Tibial nerve (tissue), 4 donors: ENCODE measurements around the gene PGC. TPM values are rescaled to one million over a fixed set of nuclear protein-coding genes. Genes with fewer than 3 reads are reported as not detected.

ENCODE experiments used
- DNase-seq, 2 donors: peaks; one replicate each; pipeline ENCODE4 v3.0.0-alpha.2; 2019; ENCODE audit warnings: low spot score in 2 of 2
- H3K27ac ChIP-seq, 4 donors: fragments of 200-600 bp; sonication (generic) in 3 of 4; one replicate each; pipeline ENCODE4 v1.5.1; 2017 to 2019; ENCODE audit warnings: mild to moderate bottlenecking in 1 of 4
- H3K27me3 ChIP-seq, 2 donors: fragments of 200-600 bp; sonication (generic) in 1 of 2; one replicate each; pipeline versions ENCODE4 v1.5.1 to v1.6.0; 2017 to 2019
- H3K36me3 ChIP-seq, 3 donors: fragments of 200-600 bp; sonication (generic); one replicate each; pipeline ENCODE4 v1.5.1; 2018 to 2019
- H3K4me1 ChIP-seq, 4 donors: fragments of 200-600 bp; sonication (generic) in 3 of 4; one replicate each; pipeline ENCODE4 v1.5.1; 2017 to 2019
- H3K4me3 ChIP-seq, 4 donors: fragments of 200-600 bp; sonication (generic) in 3 of 4; one replicate each; pipeline ENCODE4 v1.5.1; 2017 to 2019; ENCODE audit warnings: mild to moderate bottlenecking in 1 of 4, moderate library complexity in 1 of 4
- H3K9me3 ChIP-seq, 4 donors: fragments of 200-600 bp; sonication (generic) in 3 of 4; one replicate each; pipeline ENCODE4 v1.5.1; 2017 to 2019
- EP300 ChIP-seq, 2 donors: sonication (generic); formaldehyde crosslinking; IDR thresholded peaks; one replicate each; pipeline ENCODE4 v1.6.1; 2017; ENCODE audit warnings: antibody characterized with exemption in 2 of 2, mild to moderate bottlenecking in 1 of 2
- POLR2A ChIP-seq, 2 donors: fragments of 450-650 bp; IDR thresholded peaks; one replicate each; pipeline ENCODE4 v1.6.1; 2017; ENCODE audit warnings: antibody characterized with exemption in 2 of 2, mild to moderate bottlenecking in 2 of 2, moderate library complexity in 2 of 2
- WGBS, 2 donors: methylation state at CpG; one replicate each; pipeline ENCODE4 v1.1.5; 2018; 5-methylcytosine and 5-hydroxymethylcytosine counted together
- total RNA-seq, 4 donors: library from RNA; depleted of rRNA; stranded (reverse); fragments of >200 nt; gene quantifications; one replicate each; pipeline ENCODE4 v1.1.0, GENCODE V29; 2016
- TF ChIP-seq, protein P1 (sequence below), 5 experiments: fragments of 200-600 bp in 3 of 5; fragments of 450-650 bp in 2 of 5; sonication (generic) in 3 of 5; IDR thresholded peaks; one replicate each; pipeline ENCODE4 v1.5.1; 2016 to 2019; ENCODE audit warnings: antibody characterized with exemption in 5 of 5, mild to moderate bottlenecking in 3 of 5, moderate library complexity in 2 of 5

Gene PGC
- total RNA-seq, 4 donors from 2014 or later, result not detected

GRCh38 chr6:41702771-41703494, 44.3 kb downstream of the PGC start:
- peaks cover 0 to 88% (median 56%) of the 10 kb centered on the region in 4 donors for H3K4me1 ChIP-seq
- H3K36me3 ChIP-seq, result no peaks in the 10 kb centered on the region
- peak overlapping the region in 1 of 4 donors; percentile 46 for H3K27ac ChIP-seq
- WGBS, 2 donors, result 72 to 82% methylated on average over 11 to 14 of the region's 14 CpGs
- no peaks in the 10 kb centered on the region for H3K9me3 ChIP-seq
- DNase-seq, result no peak
- TF ChIP-seq, protein P1, sequence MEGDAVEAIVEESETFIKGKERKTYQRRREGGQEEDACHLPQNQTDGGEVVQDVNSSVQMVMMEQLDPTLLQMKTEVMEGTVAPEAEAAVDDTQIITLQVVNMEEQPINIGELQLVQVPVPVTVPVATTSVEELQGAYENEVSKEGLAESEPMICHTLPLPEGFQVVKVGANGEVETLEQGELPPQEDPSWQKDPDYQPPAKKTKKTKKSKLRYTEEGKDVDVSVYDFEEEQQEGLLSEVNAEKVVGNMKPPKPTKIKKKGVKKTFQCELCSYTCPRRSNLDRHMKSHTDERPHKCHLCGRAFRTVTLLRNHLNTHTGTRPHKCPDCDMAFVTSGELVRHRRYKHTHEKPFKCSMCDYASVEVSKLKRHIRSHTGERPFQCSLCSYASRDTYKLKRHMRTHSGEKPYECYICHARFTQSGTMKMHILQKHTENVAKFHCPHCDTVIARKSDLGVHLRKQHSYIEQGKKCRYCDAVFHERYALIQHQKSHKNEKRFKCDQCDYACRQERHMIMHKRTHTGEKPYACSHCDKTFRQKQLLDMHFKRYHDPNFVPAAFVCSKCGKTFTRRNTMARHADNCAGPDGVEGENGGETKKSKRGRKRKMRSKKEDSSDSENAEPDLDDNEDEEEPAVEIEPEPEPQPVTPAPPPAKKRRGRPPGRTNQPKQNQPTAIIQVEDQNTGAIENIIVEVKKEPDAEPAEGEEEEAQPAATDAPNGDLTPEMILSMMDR (IDR thresholded peaks at IDR 0.05), result no peak
- TF ChIP-seq EP300 (IDR thresholded peaks at IDR 0.05), result no peak
- TF ChIP-seq POLR2A (IDR thresholded peaks at IDR 0.05), result no peak
- no peak overlapping the region for H3K4me3 ChIP-seq
- no peaks in the 10 kb centered on the region for H3K27me3 ChIP-seq

GRCh38 chr6:41702089-41702745, 45.0 kb downstream of the PGC start:
- H3K4me1 ChIP-seq, result peaks cover 0 to 86% (median 49%) of the 10 kb centered on the region in 4 donors

GRCh38 chr6:41700463-41701347, 46.5 kb downstream of the PGC start:
- Histone ChIP-seq H3K9me3 (no peaks in the 10 kb centered on the region), H3K27ac (peak overlapping the region in 3 of 4 donors; percentile 46 to 63 (median 47)), H3K27me3 (no peaks in the 10 kb centered on the region), H3K4me3 (no peak overlapping the region), H3K4me1 (peaks cover 0 to 74% (median 36%) of the 10 kb centered on the region in 4 donors), H3K36me3 (no peaks in the 10 kb centered on the region)
- TF ChIP-seq POLR2A (IDR thresholded peaks at IDR 0.05) (no peak), EP300 (IDR thresholded peaks at IDR 0.05) (no peak)
- 71 to 76% methylated on average over 19 to 20 of the region's 20 CpGs for WGBS, 2 donors
- no peak for DNase-seq

More at GRCh38 chr6:41702089-41702745, 45.0 kb downstream of the PGC start:
- no peak for DNase-seq
- Histone ChIP-seq H3K9me3 (no peaks in the 10 kb centered on the region), H3K27ac (peak overlapping the region in 2 of 4 donors; percentile 46 to 63), H3K36me3 (no peaks in the 10 kb centered on the region), H3K4me3 (no peak overlapping the region), H3K27me3 (no peaks in the 10 kb centered on the region)
- 88 to 92% methylated on average over 10 of the region's 10 CpGs for WGBS, 2 donors
- TF ChIP-seq EP300 (IDR thresholded peaks at IDR 0.05), result no peak
- TF ChIP-seq, protein P1 (IDR thresholded peaks at IDR 0.05), result no peak
- TF ChIP-seq POLR2A (IDR thresholded peaks at IDR 0.05), result no peak

- TF ChIP-seq, protein P1 (IDR thresholded peaks at IDR 0.05), result no peak
- TF ChIP-seq EP300 (IDR thresholded peaks at IDR 0.05) (no peak), POLR2A (IDR thresholded peaks at IDR 0.05) (no peak)
- WGBS, 2 donors, result 71 to 72% methylated on average over 2 of the region's 2 CpGs
- no peak for DNase-seq
- Histone ChIP-seq H3K9me3 (no peaks in the 10 kb centered on the region), H3K27ac (peak overlapping the region in 3 of 4 donors; percentile 21 to 85 (median 74)), H3K27me3 (no peaks in the 10 kb centered on the region), H3K4me1 (peaks cover 0 to 68% (median 24%) of the 10 kb centered on the region in 4 donors), H3K4me3 (no peak overlapping the region), H3K36me3 (no peaks in the 10 kb centered on the region)
Measured at GRCh38 chr6:41699063-41699462, 48.1 kb downstream of the PGC start.
